ENCODE measurements around the gene OR51B4. TPM values are rescaled to one million over a fixed set of nuclear protein-coding genes. Genes with fewer than 3 reads are reported as not detected.

OR51B4 gene
- total RNA-seq (ENCODE audit: low replicate concordance), result 0.22 TPM in 1 of 2 replicates, not detected in the other

- H3K36me3 ChIP-seq, result no peaks in the 10 kb centered on the region
- H3K9me3 ChIP-seq (ENCODE audit: low read depth), result no peaks in the 10 kb centered on the region
- no peak within 1 kb of the TSS for H3K27ac Mint-ChIP-seq
- no peaks in the 10 kb centered on the region for H3F3A ChIP-seq (ENCODE audit: low read depth)
- H3K4me2 ChIP-seq, result no peak within 1 kb of the TSS
- TF ChIP-seq, protein P1, sequence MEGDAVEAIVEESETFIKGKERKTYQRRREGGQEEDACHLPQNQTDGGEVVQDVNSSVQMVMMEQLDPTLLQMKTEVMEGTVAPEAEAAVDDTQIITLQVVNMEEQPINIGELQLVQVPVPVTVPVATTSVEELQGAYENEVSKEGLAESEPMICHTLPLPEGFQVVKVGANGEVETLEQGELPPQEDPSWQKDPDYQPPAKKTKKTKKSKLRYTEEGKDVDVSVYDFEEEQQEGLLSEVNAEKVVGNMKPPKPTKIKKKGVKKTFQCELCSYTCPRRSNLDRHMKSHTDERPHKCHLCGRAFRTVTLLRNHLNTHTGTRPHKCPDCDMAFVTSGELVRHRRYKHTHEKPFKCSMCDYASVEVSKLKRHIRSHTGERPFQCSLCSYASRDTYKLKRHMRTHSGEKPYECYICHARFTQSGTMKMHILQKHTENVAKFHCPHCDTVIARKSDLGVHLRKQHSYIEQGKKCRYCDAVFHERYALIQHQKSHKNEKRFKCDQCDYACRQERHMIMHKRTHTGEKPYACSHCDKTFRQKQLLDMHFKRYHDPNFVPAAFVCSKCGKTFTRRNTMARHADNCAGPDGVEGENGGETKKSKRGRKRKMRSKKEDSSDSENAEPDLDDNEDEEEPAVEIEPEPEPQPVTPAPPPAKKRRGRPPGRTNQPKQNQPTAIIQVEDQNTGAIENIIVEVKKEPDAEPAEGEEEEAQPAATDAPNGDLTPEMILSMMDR (IDR thresholded peaks at IDR 0.05), result no peak
- TF ChIP-seq EZH2 (IDR thresholded peaks at IDR 0.05) (no peak), EZH2phosphoT487 (IDR thresholded peaks at IDR 0.05) (no peak)
- H3K4me1 ChIP-seq, result no peaks in the 10 kb centered on the region
- H3K27me3 ChIP-seq, result no peaks in the 10 kb centered on the region
- H2AFZ ChIP-seq (replicated peaks), result no peak within 1 kb of the TSS
- no peak within 1 kb of the TSS for H3K27ac ChIP-seq
- H3K4me3 Mint-ChIP-seq, result no peak within 1 kb of the TSS
- no peaks in the 10 kb centered on the region for H3K9me3 Mint-ChIP-seq
- H3K27me3 Mint-ChIP-seq (ENCODE audit: insufficient read depth, low read depth), result no peaks in the 10 kb centered on the region
- H3K79me2 ChIP-seq (ENCODE audit: low read depth), result no peaks in the 10 kb centered on the region
- H3K9ac ChIP-seq, result no peak within 1 kb of the TSS
- H4K20me1 ChIP-seq (ENCODE audit: low read depth), result no peaks in the 10 kb centered on the region
- H3K36me3 Mint-ChIP-seq, result no peaks in the 10 kb centered on the region
- no peak within 1 kb of the TSS for H3K4me3 ChIP-seq
- H3K4me1 Mint-ChIP-seq, result no peaks in the 10 kb centered on the region
- no peak for DNase-seq (ENCODE audit: low spot score)
Observed at GRCh38 chr11:5301846-5302245, at the start of gene OR51B4. TSS of gene OR51B4 (minus strand) at chr11:5301946. CDS start at chr11:5301946, 0 bp downstream.

- Mint-ChIP-seq H3K36me3 (no peaks in the 10 kb centered on the region), H3K27ac (no peak within 1 kb of the TSS), H3K27me3 (ENCODE audit: insufficient read depth, low read depth) (no peaks in the 10 kb centered on the region), H3K9me3 (no peaks in the 10 kb centered on the region), H3K4me3 (no peak within 1 kb of the TSS), H3K4me1 (peaks cover 3% of the 10 kb centered on the region)
- TF ChIP-seq EZH2 (IDR thresholded peaks at IDR 0.05) (no peak), EZH2phosphoT487 (IDR thresholded peaks at IDR 0.05) (no peak)
- TF ChIP-seq, protein P1 (IDR thresholded peaks at IDR 0.05), result no peak
- Histone ChIP-seq H3F3A (ENCODE audit: low read depth) (no peaks in the 10 kb centered on the region), H3K36me3 (no peaks in the 10 kb centered on the region), H2AFZ (replicated peaks) (no peak within 1 kb of the TSS), H4K20me1 (ENCODE audit: low read depth) (no peaks in the 10 kb centered on the region), H3K9me3 (ENCODE audit: low read depth) (no peaks in the 10 kb centered on the region), H3K4me2 (no peak within 1 kb of the TSS), H3K79me2 (ENCODE audit: low read depth) (no peaks in the 10 kb centered on the region), H3K27ac (no peak within 1 kb of the TSS), H3K27me3 (no peaks in the 10 kb centered on the region), H3K9ac (no peak within 1 kb of the TSS), H3K4me1 (no peaks in the 10 kb centered on the region), H3K4me3 (no peak within 1 kb of the TSS)
- DNase-seq (ENCODE audit: low spot score), result no peak
Observed at GRCh38 chr11:5351208-5351607, 49.5 kb upstream of the OR51B4 start, which contains the start of gene OR51B6. TSS of gene OR51B6 (plus strand) at chr11:5351508. CDS start at chr11:5351508, 0 bp downstream.

GRCh38 chr11:5349550-5349949 is 47.8 kb upstream of the OR51B4 start:
- Histone ChIP-seq H3K4me2 (no peak overlapping the region), H3K27ac (no peak overlapping the region), H2AFZ (replicated peaks) (no peak overlapping the region), H3K4me1 (no peaks in the 10 kb centered on the region), H3K27me3 (no peaks in the 10 kb centered on the region), H3K4me3 (no peak overlapping the region), H4K20me1 (ENCODE audit: low read depth) (no peaks in the 10 kb centered on the region), H3K9ac (no peak overlapping the region), H3K79me2 (ENCODE audit: low read depth) (no peaks in the 10 kb centered on the region), H3F3A (ENCODE audit: low read depth) (no peaks in the 10 kb centered on the region), H3K9me3 (ENCODE audit: low read depth) (no peaks in the 10 kb centered on the region), H3K36me3 (no peaks in the 10 kb centered on the region)
- H3K4me1 Mint-ChIP-seq, result peaks cover 3% of the 10 kb centered on the region
- no peaks in the 10 kb centered on the region for H3K9me3 Mint-ChIP-seq
- TF ChIP-seq EZH2phosphoT487 (IDR thresholded peaks at IDR 0.05) (no peak), EZH2 (IDR thresholded peaks at IDR 0.05) (no peak)
- TF ChIP-seq, protein P1 (IDR thresholded peaks at IDR 0.05), result no peak
- H3K4me3 Mint-ChIP-seq, result no peak overlapping the region
- no peaks in the 10 kb centered on the region for H3K36me3 Mint-ChIP-seq
- no peak for DNase-seq (ENCODE audit: low spot score)
- no peak overlapping the region for H3K27ac Mint-ChIP-seq
- H3K27me3 Mint-ChIP-seq (ENCODE audit: insufficient read depth, low read depth), result no peaks in the 10 kb centered on the region
